Small intestine (tissue), 7 donors: ENCODE measurements around the gene TENM3. TPM values are rescaled to one million over a fixed set of nuclear protein-coding genes. Genes with fewer than 3 reads are reported as not detected.

Experiments
- DNase-seq, 2 donors: peaks; one replicate each; pipeline versions ENCODE4 v3.0.0 to v3.0.0-alpha.2; 2013
- FAIRE-seq: peaks from 2 replicates; lab custom pipeline; 2012; peaks lifted over from hg19 to GRCh38; lab: Jason Lieb, UNC
- H3K27ac ChIP-seq, 3 donors: one replicate each; pipeline ENCODE4 v1.5.1; 2013; ENCODE audit warnings: low read length in 2 of 3, mild to moderate bottlenecking in 2 of 3, control low read depth in 1 of 3, inconsistent platforms in 1 of 3, low read depth in 1 of 3, moderate library complexity in 1 of 3
- H3K27me3 ChIP-seq, 3 donors: one replicate each; pipeline ENCODE4 v1.6.1; 2013; ENCODE audit warnings: low read length in 3 of 3, inconsistent platforms in 1 of 3; ENCODE audit not compliant: control insufficient read depth in 3 of 3, insufficient read depth in 3 of 3
- H3K36me3 ChIP-seq, 3 donors: one replicate each; pipeline ENCODE4 v1.6.1; 2013; ENCODE audit warnings: low read length in 3 of 3, inconsistent platforms in 1 of 3, low read depth in 1 of 3, mild to moderate bottlenecking in 1 of 3, moderate library complexity in 1 of 3; ENCODE audit not compliant: control insufficient read depth in 3 of 3, insufficient read depth in 2 of 3
- H3K4me1 ChIP-seq, 3 donors: one replicate each; pipeline ENCODE4 v1.6.1; 2013; ENCODE audit warnings: low read length in 2 of 3, inconsistent platforms in 1 of 3, low read depth in 1 of 3, mild to moderate bottlenecking in 1 of 3, moderate library complexity in 1 of 3; ENCODE audit not compliant: control insufficient read depth in 3 of 3, insufficient read depth in 2 of 3
- H3K4me3 ChIP-seq, 3 donors: one replicate each; pipeline ENCODE4 v1.5.1; 2013; ENCODE audit warnings: low read length in 3 of 3, control low read depth in 1 of 3, inconsistent platforms in 1 of 3, low read depth in 1 of 3, mild to moderate bottlenecking in 1 of 3, moderate library complexity in 1 of 3
- H3K9me3 ChIP-seq, 2 donors: one replicate each; pipeline ENCODE4 v1.6.1; 2013; ENCODE audit warnings: low read depth in 1 of 2, low read length in 1 of 2; ENCODE audit not compliant: control insufficient read depth in 2 of 2, insufficient read depth in 1 of 2
- WGBS, 3 donors: extraction: QIAGEN DNeasy Blood & Tissue Kit; methylation state at CpG; one replicate each; pipeline ENCODE4 v1.1.7; 2013; 5-methylcytosine and 5-hydroxymethylcytosine counted together
- polyA plus RNA-seq, 4 donors: library from polyadenylated mRNA; stranded (reverse) in 3 of 4; unstranded in 1 of 4; fragments of 200-250 nt in 3 of 4; fragments of 120-200 nt in 1 of 4; gene quantifications; one replicate each; pipeline versions ENCODE4 v1.2.1 to v1.2.3, GENCODE V29; 2013
- donor health status: healthy with polysubstance abuse.
- donor health status: control.
- donor health status: control.
- donor health status: Bipolar disorder and iron deficiency.
- donor health status: healthy.

Gene TENM3
- polyA plus RNA-seq, 4 donors = 0.45 to 4.5 (median 1.1) TPM

GRCh38 chr4:182671749-182672148 lies 428.5 kb downstream of the TENM3 start:
- Histone ChIP-seq H3K4me3 (no peak overlapping the region), H3K27me3 (peaks cover 0 to 3% (median 0%) of the 10 kb centered on the region in 3 donors), H3K9me3 (no peaks in the 10 kb centered on the region), H3K36me3 (no peaks in the 10 kb centered on the region), H3K4me1 (peaks cover 0 to 4% (median 0%) of the 10 kb centered on the region in 3 donors), H3K27ac (no peak overlapping the region)
- DNase-seq = peak in 1 of 2 donors; percentile 20
- WGBS, 3 donors = 39 to 62% (median 57%) methylated on average over 5 of the region's 5 CpGs
- no peak for FAIRE-seq

GRCh38 chr4:182678590-182678989 lies 435.4 kb downstream of the TENM3 start:
- Histone ChIP-seq H3K36me3 (no peaks in the 10 kb centered on the region), H3K4me3 (no peak overlapping the region), H3K9me3 (no peaks in the 10 kb centered on the region), H3K27ac (no peak overlapping the region), H3K4me1 (no peaks in the 10 kb centered on the region), H3K27me3 (peaks cover 0 to 3% (median 0%) of the 10 kb centered on the region in 3 donors)
- WGBS, 3 donors = 93 to 95% (median 93%) methylated on average over 4 of the region's 4 CpGs
- FAIRE-seq (no peak), DNase-seq (no peak)

GRCh38 chr4:182679533-182679932 lies 436.3 kb downstream of the TENM3 start:
- FAIRE-seq (no peak), DNase-seq (no peak)
- H3K4me3 ChIP-seq = no peak overlapping the region
- no peaks in the 10 kb centered on the region for H3K9me3 ChIP-seq
- H3K4me1 ChIP-seq = no peaks in the 10 kb centered on the region
- 89 to 91% (median 89%) methylated on average over 11 of the region's 11 CpGs for WGBS, 3 donors
- H3K27me3 ChIP-seq = peaks cover 0 to 3% (median 0%) of the 10 kb centered on the region in 3 donors
- H3K36me3 ChIP-seq = no peaks in the 10 kb centered on the region
- no peak overlapping the region for H3K27ac ChIP-seq

DNA sequence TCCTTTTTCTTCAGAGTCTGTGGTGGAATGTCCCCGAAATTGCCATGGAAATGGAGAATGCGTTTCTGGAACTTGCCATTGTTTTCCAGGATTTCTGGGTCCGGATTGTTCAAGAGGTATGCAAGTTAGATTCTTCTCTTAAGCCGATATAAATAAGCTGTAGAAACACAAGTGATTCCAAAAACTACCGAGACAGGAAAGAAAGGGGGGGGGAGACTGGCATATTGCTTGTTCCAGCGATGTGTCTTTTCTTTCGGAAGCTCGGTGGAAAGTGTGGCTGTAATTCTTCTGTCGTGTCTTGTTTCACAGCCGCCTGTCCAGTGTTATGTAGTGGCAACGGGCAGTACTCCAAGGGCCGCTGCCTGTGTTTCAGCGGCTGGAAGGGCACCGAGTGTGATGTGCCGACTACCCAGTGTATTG lies 437.0 kb downstream of the TENM3 start:
- H3K4me3 ChIP-seq = no peak overlapping the region
- WGBS, 3 donors = 80 to 92% (median 85%) methylated on average over 15 of the region's 15 CpGs
- no peak overlapping the region for H3K27ac ChIP-seq
- peaks cover 0 to 3% (median 0%) of the 10 kb centered on the region in 3 donors for H3K27me3 ChIP-seq
- no peaks in the 10 kb centered on the region for H3K4me1 ChIP-seq
- no peak for FAIRE-seq
- H3K9me3 ChIP-seq = no peaks in the 10 kb centered on the region
- no peak for DNase-seq
- H3K36me3 ChIP-seq = no peaks in the 10 kb centered on the region

GRCh38 chr4:182683661-182684060 lies 440.5 kb downstream of the TENM3 start:
- H3K27ac ChIP-seq = no peak overlapping the region
- FAIRE-seq (no peak), DNase-seq (no peak)
- H3K9me3 ChIP-seq = no peaks in the 10 kb centered on the region
- 69 to 71% (median 69%) methylated on average over 5 of the region's 5 CpGs for WGBS, 3 donors
- H3K4me3 ChIP-seq = no peak overlapping the region
- H3K36me3 ChIP-seq = peaks cover 0 to 2% (median 0%) of the 10 kb centered on the region in 3 donors
- H3K4me1 ChIP-seq = no peaks in the 10 kb centered on the region
- H3K27me3 ChIP-seq = no peaks in the 10 kb centered on the region

- no peak overlapping the region for H3K27ac ChIP-seq
- no peak overlapping the region for H3K4me3 ChIP-seq
- H3K9me3 ChIP-seq = peaks cover 0 to 4% of the 10 kb centered on the region in 2 donors
- H3K27me3 ChIP-seq = no peaks in the 10 kb centered on the region
- DNase-seq (no peak), FAIRE-seq (no peak)
- peaks cover 0 to 7% (median 0%) of the 10 kb centered on the region in 3 donors for H3K36me3 ChIP-seq
- no peaks in the 10 kb centered on the region for H3K4me1 ChIP-seq
Observed at GRCh38 chr4:182684796-182685195, 441.6 kb downstream of the TENM3 start.

DNA sequence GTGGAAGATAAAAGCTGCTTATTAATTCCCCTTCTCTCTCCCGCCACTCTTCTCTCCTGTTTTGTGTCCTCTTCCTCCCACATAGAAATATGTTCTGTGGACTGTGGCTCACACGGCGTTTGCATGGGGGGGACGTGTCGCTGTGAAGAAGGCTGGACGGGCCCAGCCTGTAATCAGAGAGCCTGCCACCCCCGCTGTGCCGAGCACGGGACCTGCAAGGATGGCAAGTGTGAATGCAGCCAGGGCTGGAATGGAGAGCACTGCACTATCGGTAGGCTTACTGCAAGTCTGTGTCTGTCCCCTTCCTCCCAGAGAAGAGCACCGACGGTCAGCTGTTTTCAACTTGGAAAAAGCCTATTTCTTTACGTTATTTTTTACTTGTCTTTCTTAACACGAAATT lies 444.9 kb downstream of the TENM3 start:
- Histone ChIP-seq H3K9me3 (peaks cover 0 to 5% of the 10 kb centered on the region in 2 donors), H3K4me1 (no peaks in the 10 kb centered on the region), H3K27ac (no peak overlapping the region), H3K36me3 (peaks cover 0 to 10% (median 0%) of the 10 kb centered on the region in 3 donors), H3K27me3 (no peaks in the 10 kb centered on the region), H3K4me3 (no peak overlapping the region)
- FAIRE-seq (no peak), DNase-seq (no peak)
- WGBS, 3 donors = 80 to 91% (median 90%) methylated on average over 14 of the region's 14 CpGs

- peaks cover 0 to 4% of the 10 kb centered on the region in 2 donors for H3K9me3 ChIP-seq
- no peak for DNase-seq
Observed at GRCh38 chr4:182694551-182694950, 451.3 kb downstream of the TENM3 start.

DNA sequence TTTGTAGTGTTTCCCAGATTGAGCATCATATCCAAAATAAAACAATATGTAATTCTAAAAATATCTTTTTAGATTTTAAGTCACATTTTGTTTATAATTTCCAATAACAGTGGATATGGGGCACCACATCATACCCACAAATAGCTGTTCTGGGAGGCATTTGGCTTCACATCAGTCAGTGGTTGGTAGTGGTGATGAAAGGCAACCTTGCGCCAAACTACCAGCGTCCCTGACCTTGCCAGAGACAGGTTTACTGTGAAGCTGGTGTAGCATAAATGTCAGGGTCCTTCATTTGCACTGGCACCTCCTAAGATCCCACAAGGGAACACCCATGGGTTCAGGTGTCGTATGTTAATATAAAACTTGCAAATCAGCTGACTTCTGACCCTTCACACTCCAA lies 451.8 kb downstream of the TENM3 start:
- Histone ChIP-seq H3K9me3 (no peaks in the 10 kb centered on the region), H3K4me3 (no peak overlapping the region), H3K27me3 (no peaks in the 10 kb centered on the region), H3K36me3 (peaks cover 0 to 1% (median 0%) of the 10 kb centered on the region in 3 donors), H3K27ac (no peak overlapping the region), H3K4me1 (no peaks in the 10 kb centered on the region)
- 78 to 90% (median 88%) methylated on average over 3 of the region's 3 CpGs for WGBS, 3 donors
- DNase-seq (no peak), FAIRE-seq (no peak)

More at GRCh38 chr4:182694551-182694950, 451.3 kb downstream of the TENM3 start:
- no peaks in the 10 kb centered on the region for H3K27me3 ChIP-seq
- H3K36me3 ChIP-seq = peaks cover 0 to 5% (median 0%) of the 10 kb centered on the region in 3 donors
- 82 to 93% (median 87%) methylated on average over 2 of the region's 2 CpGs for WGBS, 3 donors
- H3K4me3 ChIP-seq = no peak overlapping the region
- no peaks in the 10 kb centered on the region for H3K4me1 ChIP-seq
- no peak for FAIRE-seq
- no peak overlapping the region for H3K27ac ChIP-seq
